Measurements from ENCODE around the gene ARHGAP22. TPM values are rescaled to one million over a fixed set of nuclear protein-coding genes. Genes with fewer than 3 reads are reported as not detected.

Gene ARHGAP22
- total RNA-seq, 1 experiment from 2014 or later, result 1.8 TPM

GRCh38 chr10:48556065-48556464, 48.8 kb downstream of the ARHGAP22 start:
- POLR2A ChIA-PET, result no interaction called here
- ATAC-seq, result no peak
- Histone ChIP-seq H3K36me3 (ENCODE audit: control insufficient read depth, insufficient read depth, low read length) (no peaks in the 10 kb centered on the region), H3K27me3 (ENCODE audit: control insufficient read depth, insufficient read depth, low read length) (0 out of 2 replicates have a peak, but pooled peaks cover 2% of the 10 kb centered on the region), H3K4me1 (ENCODE audit: control insufficient read depth, insufficient read depth, low read length) (no peaks in the 10 kb centered on the region), H3K9me3 (ENCODE audit: control insufficient read depth, insufficient read depth, low read depth, low read length) (no peaks in the 10 kb centered on the region), H3K4me3 (ENCODE audit: low read depth in 2 of 2, low read length in 2 of 2) (no peak overlapping the region), H3K27ac (ENCODE audit: low read length) (no peak overlapping the region)
- CTCF ChIA-PET, result interaction anchor here (0.6 kb wide), 1 partner anchor 105 kb away, joined by 3 read pairs; no protein-coding TSS in a partner anchor
- TF ChIP-seq POLR2AphosphoS5 (IDR thresholded peaks at IDR 0.05; ENCODE audit: low read depth, low read length) (no peak), TCF7L2 (IDR thresholded peaks at IDR 0.05; ENCODE audit: low read depth, low read length) (no peak), REST (IDR thresholded peaks at IDR 0.05; ENCODE audit: insufficient read depth in 1 of 2, low read depth in 2 of 2, low read length in 1 of 2) (no peak), SIN3A (IDR thresholded peaks at IDR 0.05; ENCODE audit: borderline replicate concordance, insufficient read depth, low read depth, low read length) (no peak), CTCF (IDR thresholded peaks at IDR 0.05) (no peak)
- DNase-seq (ENCODE audit: low read depth, low spot score), result no peak
- BruUV-seq (replicated peaks), result no TSS peak
- in situ Hi-C loops (cut with HindIII; ENCODE audit: low pct_unique_long_range_greater_than_20kb, low sequenced_read_pairs), result no loop called here
- intact Hi-C loops (cut with micrococcal nuclease; ENCODE audit: unreplicated experiment), result no loop called here

- H3K27ac ChIP-seq (ENCODE audit: low read length), result no peak overlapping the region
- H3K4me1 ChIP-seq (ENCODE audit: control insufficient read depth, insufficient read depth, low read length), result no peaks in the 10 kb centered on the region
- no peaks in the 10 kb centered on the region for H3K9me3 ChIP-seq (ENCODE audit: control insufficient read depth, insufficient read depth, low read depth, low read length)
- no peaks in the 10 kb centered on the region for H3K36me3 ChIP-seq (ENCODE audit: control insufficient read depth, insufficient read depth, low read length)
- TF ChIP-seq POLR2AphosphoS5 (IDR thresholded peaks at IDR 0.05; ENCODE audit: low read depth, low read length), result no peak
- TF ChIP-seq TCF7L2 (IDR thresholded peaks at IDR 0.05; ENCODE audit: low read depth, low read length), result no peak
- TF ChIP-seq CTCF (IDR thresholded peaks at IDR 0.05), result no peak
- TF ChIP-seq REST (IDR thresholded peaks at IDR 0.05; ENCODE audit: insufficient read depth in 1 of 2, low read depth in 2 of 2, low read length in 1 of 2), result no peak
- TF ChIP-seq SIN3A (IDR thresholded peaks at IDR 0.05; ENCODE audit: borderline replicate concordance, insufficient read depth, low read depth, low read length), result no peak
- BruUV-seq (replicated peaks), result no TSS peak
- ChIA-PET POLR2A (no interaction called here), CTCF (interaction anchor here (0.6 kb wide), 1 partner anchor 105 kb away, joined by 3 read pairs; no protein-coding TSS in a partner anchor)
- H3K4me3 ChIP-seq (ENCODE audit: low read depth in 2 of 2, low read length in 2 of 2), result no peak overlapping the region
- intact Hi-C loops (cut with micrococcal nuclease; ENCODE audit: unreplicated experiment) (no loop called here), in situ Hi-C loops (cut with HindIII; ENCODE audit: low pct_unique_long_range_greater_than_20kb, low sequenced_read_pairs) (no loop called here)
- H3K27me3 ChIP-seq (ENCODE audit: control insufficient read depth, insufficient read depth, low read length), result 0 out of 2 replicates have a peak, but pooled peaks cover 2% of the 10 kb centered on the region
- DNase-seq (ENCODE audit: low read depth, low spot score), result no peak
- no peak; the same call in 1 of the 2 replicates for ATAC-seq
Measured at GRCh38 chr10:48555310-48556042, 49.4 kb downstream of the ARHGAP22 start.
